Head of caudate nucleus (tissue), 42 donors: ENCODE data around the gene CDK14.

Source experiments
- DNase-seq, 42 donors: peaks; one replicate each; pipeline versions ENCODE4 v3.0.0 to v3.0.0-alpha.2; 2020 to 2021; ENCODE audit warnings: mixed read lengths in 7 of 42
- intact Hi-C: fragments of 100-400 bp; cut with DNase I; formaldehyde crosslinking; loops from one replicate; pipeline ENCODE4 v1.15.0; 2022

CDK14 gene

DNA sequence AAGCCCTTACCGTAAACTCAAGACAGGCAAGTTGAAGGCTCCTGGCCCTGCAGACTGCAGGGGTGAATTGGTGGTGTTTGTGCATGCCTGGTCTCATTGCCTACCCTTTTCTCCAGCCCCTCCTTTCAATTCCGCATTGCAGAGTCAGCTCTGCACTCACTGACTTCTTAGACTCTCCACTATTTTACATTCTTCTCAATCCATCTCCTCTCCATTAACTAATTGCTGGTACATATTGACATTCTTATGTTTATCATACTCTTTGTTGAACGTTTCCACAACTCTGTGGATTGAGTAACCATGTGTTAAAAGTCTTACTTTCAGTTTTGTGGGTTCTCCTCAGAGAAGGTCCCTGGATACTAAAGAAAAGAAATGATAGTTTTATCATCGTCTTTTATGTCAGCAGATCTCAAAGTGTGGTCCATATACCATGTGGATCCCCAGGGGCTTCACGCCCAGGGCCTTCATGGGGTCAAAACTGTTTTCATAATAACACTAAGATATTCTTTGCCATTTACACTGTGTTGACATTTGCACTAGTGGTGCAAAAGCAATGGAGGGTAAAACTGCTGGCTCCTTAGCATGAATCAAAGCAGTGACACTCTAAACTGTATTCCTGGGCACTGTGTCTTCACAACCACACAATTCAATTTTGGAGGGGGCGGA lies 532.7 kb downstream of the CDK14 start:
- no peak for DNase-seq
- intact Hi-C loops = no loop called here

- no peak for DNase-seq
- intact Hi-C loops = no loop called here
These were observed 539.2 kb downstream of the CDK14 start for GRCh38 chr7:91135300-91135699.

- intact Hi-C loops = no loop called here
- no peak for DNase-seq
These were observed 539.7 kb downstream of the CDK14 start for GRCh38 chr7:91135703-91136430.

- intact Hi-C loops = no loop called here
These were observed 541.1 kb downstream of the CDK14 start for GRCh38 chr7:91137153-91137787.

DNA sequence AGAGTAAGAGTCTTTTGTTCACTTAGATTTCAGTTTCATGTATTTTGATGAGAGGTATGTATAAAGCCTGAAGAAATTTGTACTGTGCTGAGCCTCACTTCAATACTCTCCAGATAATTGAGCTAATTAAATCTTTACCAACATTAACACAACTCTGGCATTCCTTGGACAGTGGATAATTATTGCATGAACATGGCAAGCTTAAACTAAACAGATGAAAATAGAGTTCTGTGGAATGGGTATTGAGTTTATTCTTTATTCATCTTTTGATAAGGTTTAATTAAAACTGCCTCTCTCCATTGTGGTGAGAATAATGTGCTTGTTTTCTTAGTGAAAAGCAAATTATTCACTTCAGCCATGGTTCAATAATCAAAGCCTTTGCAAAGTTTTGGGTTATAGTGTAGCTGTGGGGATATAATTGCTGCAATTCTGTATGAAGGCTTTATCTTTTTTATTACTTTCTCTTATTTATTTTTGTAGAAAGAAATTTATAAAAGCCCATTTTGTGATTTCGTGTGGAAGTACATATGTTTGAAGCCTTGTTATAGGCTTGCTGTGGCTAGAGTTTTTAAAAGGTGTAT lies 541.8 kb downstream of the CDK14 start:
- intact Hi-C loops = no loop called here
- DNase-seq = no peak

More at GRCh38 chr7:91137153-91137787, 541.1 kb downstream of the CDK14 start:
- no peak for DNase-seq

- intact Hi-C loops = no loop called here
- no peak for DNase-seq
These were observed 544.2 kb downstream of the CDK14 start for GRCh38 chr7:91140286-91140685.

- DNase-seq = no peak
- intact Hi-C loops = no loop called here
These were observed 544.9 kb downstream of the CDK14 start for GRCh38 chr7:91140982-91141381.

- intact Hi-C loops = no loop called here
- no peak for DNase-seq
These were observed 546.6 kb downstream of the CDK14 start for GRCh38 chr7:91142743-91143142.

GRCh38 chr7:91149341-91150246 lies 553.5 kb downstream of the CDK14 start:
- no peak for DNase-seq
- intact Hi-C loops = no loop called here

DNA sequence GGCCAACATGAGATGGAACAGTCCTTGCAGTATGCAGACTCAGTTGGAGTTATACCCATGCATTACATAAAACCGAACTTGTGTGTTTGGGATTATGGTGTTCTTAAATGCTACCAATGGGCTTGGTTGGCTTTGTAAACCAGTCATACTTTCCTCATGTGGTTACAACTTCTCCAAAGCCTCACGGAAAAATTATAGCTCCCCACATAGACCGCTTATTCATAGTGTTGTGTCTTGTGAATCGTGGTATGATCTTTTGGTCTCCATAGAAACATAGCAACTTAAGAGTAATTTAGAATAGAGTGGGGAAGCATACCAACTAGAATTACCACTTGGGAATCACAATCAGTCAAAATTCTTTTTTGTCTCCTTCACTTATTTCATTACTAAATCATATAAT lies 555.8 kb downstream of the CDK14 start:
- intact Hi-C loops = no loop called here
- DNase-seq = no peak

DNA sequence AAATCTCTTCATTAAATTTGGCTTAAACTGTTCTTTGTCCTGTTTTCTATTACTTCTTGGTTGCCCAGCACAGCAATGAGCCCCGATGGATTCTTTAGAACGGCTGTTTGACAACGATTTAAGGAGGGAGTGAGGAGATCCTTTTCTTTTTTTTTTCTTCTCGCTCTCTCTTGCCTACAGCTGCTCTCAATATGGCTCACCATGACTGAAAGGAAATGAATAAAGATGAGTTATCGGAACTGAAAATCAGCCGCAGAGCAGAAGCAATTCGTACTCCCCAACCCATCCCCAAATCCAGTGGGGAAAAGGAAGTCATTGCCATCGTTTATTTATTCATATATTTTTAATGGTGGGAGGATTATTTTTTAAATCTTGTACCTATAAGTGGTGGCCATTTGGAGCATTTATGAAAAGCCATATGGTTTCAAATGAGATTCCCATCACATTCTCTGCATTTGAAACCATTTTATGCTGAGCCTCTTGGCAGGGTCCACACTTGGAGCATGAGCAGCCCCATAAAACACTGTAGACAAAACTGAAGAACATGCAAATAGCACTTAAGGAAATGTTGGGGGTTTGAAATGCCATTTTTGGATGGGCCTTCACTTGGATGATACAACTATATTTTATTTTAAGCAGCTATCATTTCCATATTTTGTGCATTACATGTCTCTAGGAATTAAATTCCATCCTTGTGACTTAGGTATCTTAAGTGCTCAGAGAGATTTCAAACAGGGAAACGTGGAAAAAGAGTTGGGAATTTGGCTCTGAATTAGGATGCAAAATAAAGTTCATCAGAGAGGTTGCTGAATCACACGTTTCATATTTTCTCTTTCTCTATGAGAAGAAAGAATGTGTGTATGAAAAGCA lies 560.4 kb downstream of the CDK14 start:
- DNase-seq = no peak
- intact Hi-C loops = no loop called here

DNA sequence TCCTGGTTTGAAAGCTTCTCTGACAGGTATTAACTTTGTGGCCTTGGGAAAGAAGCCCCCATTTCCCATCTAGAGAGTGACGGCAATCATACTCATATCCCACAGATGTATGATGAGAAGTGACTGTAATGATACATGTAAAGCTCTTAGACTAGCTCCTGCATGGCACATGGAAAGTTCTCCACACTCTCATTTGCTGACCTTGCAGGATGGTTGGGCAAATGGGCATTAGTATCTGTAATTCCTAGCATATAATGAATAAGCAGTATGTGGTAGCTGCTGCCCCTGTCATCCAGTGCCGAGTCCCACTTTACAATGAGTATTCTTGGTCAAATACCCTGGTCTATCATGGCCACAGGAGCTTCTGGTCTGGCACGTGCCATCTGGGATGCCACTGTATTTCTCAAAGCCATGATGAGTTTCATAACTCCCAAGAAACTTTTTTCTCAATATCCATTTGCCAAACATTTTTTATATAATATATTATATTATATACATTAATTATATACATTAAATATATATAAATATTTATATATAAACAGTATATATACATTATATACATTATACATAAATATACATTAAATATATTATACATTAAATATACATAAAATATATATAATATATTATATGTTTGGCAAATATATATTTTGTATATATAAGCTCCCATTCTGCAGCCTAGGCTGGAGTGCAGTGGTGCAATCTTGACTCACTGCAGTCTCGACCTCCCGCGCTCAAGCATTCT lies 561.6 kb downstream of the CDK14 start:
- intact Hi-C loops = no loop called here
- no peak for DNase-seq

GRCh38 chr7:91162436-91162835 lies 566.3 kb downstream of the CDK14 start:
- intact Hi-C loops = no loop called here
- DNase-seq = no peak

DNA sequence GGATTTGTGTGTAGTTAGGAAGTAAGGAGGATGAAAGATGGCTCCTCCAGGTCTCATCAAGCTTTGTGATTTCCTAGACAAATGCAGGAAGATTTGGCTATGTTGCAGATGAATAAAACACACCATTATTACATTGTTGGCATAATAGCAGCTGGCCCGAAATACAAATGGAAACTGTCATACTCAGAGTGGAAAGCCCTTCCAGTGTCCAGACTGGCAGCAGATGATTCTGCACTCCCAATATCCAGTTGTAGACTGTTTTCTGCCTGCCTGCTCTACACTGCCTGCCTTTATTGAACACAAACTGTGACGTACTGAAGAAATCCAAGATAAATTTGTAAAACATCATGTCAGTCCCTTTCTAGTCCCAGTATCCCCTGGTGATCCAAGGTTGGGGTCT lies 568.4 kb downstream of the CDK14 start:
- DNase-seq = peak in 1 of 42 donors; percentile 12
- intact Hi-C loops = no loop called here

GRCh38 chr7:91165006-91165845 lies 569.1 kb downstream of the CDK14 start:
- intact Hi-C loops = no loop called here
- DNase-seq = no peak

- intact Hi-C loops = no loop called here
- DNase-seq = no peak
These were observed 569.7 kb downstream of the CDK14 start for GRCh38 chr7:91165846-91166230.
